Embryonic facial prominence (tissue), 1 donor: Measurements from ENCODE around the gene MAML1.
A peak's percentile ranks its signal among the peaks of the same experiment; 100 is the strongest.
"Not testable (repeated sequence)": the region's sequence is repeated elsewhere in the genome, so short reads cannot be mapped to it uniquely, and the experiment has no call there.

ENCODE experiments used
- DNase-seq: peaks from one replicate; pipeline ENCODE4 v3.0.0-alpha.2; 2016; ENCODE audit errors: extremely low spot score

The MAML1 gene

DNA sequence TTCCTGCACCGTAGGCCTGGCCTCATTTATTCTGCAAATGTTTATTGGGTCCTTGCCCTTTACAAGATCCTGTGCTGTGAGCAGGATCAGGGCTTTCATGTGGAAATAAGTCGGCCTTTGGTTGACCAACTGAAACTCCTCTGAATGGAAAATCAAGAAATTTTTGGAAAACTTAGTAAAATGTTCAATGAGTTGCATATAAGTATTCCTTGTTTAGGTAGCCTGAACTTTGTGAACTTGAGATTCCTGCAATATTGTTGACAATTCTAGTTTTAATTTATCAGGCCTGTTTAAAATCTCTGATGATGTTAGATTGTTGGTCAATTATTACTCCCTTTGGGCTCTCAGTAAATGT lies 1.1 kb downstream of the MAML1 start:
- no peak for DNase-seq

DNA sequence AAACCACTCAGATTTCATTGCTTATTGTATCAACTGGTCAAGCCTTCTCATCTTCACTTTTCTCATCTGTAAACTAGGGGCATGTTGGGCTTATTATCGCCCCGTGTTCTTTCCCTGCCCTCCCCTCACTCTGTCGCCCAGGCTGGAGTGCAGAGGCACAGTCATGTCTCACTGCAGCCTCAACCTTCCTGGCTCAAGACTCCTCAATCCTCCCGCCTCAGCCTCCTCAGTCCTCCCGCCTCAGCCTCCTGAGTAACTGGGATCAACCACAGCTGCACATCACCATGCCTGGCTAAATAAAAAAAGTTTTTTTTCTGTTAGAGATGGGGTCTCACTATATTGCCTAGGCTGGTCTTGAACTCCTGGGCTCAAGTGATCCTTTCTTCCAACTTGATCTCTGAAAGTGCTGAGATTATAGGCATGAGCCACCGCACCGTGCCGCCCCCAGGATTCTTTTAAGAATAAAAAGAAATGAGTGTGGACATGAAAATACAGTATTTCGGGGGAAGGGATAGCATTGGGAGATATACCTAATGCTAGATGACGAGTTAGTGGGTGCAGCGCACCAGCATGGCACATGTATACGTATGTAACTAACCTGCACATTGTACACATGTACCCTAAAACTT lies 2.0 kb downstream of the MAML1 start:
- no peak for DNase-seq

DNA sequence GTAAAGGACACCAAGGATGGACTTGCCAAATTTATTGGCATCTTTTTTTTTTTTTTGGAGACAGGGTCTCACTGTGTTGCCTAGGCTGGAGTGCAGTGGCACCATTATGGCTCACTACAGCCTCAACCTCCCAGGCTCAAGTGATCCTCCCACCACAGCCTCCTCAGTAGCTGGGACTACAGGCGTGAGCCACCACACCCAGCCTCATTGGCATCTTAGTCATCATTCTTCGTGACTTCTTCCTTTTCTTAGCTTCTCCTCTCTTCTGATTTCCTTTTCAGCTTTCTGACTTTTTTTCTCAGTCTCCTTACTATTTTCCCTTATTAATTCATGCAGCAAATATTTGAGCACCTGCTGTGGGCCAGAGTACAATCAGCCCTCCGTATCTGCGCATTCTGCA lies 6.1 kb downstream of the MAML1 start:
- DNase-seq = no peak

DNA sequence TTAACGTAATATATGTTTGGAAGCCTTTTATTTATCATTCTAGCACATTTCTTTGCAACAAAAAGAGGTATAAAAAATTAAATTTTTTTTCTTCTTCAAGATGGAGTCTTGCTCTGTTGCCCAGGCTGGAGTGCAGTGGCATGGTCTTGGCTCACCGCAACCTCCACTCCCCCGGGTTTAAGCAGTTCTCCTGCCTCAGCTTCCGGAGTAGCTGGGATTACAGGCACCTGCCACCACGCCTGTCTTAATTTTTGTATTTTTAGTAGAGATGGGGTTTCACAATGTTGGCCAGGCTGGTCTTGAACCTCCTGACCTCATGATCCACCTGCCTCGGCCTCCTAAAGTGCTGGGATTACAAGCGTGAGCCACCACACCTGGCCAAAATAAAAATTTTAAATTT lies 11.5 kb downstream of the MAML1 start:
- DNase-seq = not testable (repeated sequence)

DNA sequence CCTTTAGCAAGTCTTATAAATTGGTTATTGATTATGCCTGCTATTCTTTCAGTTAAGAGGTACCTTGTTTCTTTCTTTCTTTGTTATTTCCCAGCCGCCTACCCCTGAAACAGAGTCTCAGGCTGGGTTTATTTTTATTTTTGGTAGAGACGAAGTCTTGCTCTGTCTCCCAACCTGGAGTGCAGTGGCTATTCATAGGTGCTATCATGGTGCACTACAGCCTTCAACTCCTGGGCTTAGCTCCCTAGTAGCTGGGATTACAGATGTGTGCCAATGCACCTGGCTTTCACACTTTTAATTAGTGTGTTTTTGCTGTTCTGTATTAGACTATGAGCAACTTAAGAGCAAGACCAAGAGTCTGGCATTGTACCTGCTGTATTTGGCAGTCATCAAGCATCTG lies 14.2 kb downstream of the MAML1 start:
- DNase-seq = no peak

DNA sequence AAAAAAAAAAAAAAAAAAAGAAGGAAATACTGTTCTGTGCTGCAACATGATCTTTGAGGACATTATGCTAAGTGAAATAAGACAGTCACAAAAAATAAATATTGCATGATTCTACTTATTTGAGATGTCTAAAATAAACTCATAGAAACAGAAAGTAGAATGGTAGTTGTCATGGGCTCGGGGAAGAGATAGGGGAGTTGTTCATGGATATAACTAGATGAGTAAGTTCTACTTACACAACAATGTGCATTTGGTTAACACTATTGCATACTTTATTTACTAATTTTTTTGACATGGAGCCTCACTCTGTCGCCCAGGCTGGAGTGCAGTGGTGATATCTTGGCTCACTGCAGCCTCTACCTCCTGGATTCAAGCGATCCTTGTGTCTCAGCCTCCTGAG lies 15.2 kb downstream of the MAML1 start:
- no peak for DNase-seq

GRCh38 chr5:179749857-179750508 lies 17.4 kb downstream of the MAML1 start:
- DNase-seq = no peak

GRCh38 chr5:179753971-179754370 lies 21.3 kb downstream of the MAML1 start:
- DNase-seq = no peak

DNA sequence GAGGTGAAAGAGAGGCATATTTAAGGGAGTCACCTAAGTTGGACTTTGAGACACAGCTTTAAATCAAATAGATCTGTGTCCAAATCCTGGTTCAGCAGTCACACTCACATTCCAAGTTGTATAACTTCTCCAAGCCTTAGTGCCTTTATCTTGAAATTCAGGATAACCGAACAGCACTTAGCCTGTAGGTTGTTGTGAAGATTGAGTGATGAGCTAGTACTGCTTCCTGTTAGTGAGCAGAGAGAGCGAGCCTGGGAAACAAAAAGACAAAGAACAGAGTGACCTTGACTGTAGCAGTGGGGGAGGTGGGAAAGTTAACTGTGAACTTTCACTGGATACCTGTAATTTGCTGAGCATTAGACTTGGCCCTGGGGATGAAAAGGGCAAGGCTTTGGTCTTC lies 22.4 kb downstream of the MAML1 start:
- no peak for DNase-seq

DNA sequence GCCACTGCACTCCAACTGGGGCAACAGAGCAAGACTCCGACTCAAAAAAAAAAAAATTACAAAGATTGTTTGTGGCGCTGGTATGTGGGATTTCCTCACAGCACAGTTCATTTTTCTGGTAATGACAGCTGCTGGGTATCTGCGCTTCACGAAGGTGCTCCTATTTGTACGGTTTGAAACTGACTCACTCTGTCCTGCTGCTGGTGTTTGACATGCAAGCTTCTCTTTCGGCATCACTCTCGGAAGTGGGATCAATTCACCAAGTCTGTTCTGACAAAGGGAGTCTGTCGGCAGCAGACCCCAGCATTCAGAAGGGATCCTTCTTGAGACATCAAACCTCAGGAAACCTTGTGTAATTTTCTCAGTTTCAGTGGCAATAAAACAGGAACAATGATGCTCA lies 26.3 kb downstream of the MAML1 start:
- no peak for DNase-seq

DNA sequence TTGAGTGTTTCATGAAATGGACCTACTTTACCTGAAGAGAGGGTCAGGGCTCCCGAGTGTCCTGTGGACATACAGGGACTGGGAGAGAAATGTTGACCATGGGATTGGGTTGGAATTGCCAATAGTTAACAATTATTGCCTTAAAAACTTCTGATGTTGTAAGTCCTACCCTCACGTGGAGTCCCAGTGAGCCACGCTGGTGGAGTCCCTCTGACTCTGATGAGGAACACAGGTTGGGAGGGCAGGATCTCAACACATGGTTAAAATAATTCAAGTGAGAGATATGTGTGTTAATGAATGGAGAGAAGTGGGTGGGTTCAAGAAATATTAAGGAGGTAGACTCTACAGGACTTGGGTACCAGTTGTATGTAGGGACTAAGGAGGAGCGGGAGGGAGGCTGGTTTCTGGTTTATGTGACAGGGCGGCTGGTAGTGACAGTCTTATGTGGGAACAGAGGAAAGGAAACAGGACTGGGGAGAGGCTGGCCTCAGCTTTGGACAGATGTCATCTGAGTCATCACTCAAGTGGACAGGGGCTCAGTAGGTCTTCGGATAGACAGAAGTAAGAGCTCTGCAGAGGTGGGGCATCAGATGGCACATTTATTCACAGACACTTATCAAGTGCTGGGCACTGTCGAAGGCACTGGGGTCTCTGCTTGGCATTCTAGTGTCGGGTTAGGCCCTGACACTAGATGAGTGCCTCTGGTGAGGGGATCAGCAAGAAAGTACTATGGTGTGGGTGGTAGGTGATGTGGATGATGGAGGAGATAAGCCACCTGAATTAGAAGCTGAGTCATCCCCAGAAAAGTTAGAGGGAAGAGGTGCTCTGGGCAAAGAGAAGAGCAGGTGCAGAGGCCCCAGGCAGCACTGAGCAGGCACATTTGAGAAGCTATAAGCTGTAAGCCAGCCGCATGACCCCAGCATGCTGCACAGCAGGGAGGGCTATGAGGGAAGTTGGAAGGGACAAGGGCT lies 27.2 kb downstream of the MAML1 start:
- no peak for DNase-seq

GRCh38 chr5:179762079-179762780 lies 29.6 kb downstream of the MAML1 start:
- DNase-seq = no peak

DNA sequence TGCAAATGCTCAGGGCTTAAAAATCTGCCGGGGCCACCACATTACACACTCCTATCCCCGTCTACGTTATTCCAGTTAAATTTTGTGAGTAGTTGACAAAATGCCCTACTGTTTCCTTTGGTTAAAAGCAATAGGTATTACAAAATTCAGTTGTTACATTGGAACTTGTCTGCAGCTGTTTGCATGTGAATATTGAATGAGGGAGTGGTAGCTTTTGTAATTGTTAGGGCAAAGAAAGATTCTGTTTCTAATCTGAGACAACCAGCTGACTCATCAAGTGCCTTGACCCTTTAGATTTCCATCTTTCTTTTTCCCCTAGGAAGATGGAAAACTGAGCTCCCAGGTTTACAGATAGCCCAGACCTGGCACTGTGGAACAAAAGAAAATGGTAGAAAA lies 30.2 kb downstream of the MAML1 start:
- no peak for DNase-seq

DNA sequence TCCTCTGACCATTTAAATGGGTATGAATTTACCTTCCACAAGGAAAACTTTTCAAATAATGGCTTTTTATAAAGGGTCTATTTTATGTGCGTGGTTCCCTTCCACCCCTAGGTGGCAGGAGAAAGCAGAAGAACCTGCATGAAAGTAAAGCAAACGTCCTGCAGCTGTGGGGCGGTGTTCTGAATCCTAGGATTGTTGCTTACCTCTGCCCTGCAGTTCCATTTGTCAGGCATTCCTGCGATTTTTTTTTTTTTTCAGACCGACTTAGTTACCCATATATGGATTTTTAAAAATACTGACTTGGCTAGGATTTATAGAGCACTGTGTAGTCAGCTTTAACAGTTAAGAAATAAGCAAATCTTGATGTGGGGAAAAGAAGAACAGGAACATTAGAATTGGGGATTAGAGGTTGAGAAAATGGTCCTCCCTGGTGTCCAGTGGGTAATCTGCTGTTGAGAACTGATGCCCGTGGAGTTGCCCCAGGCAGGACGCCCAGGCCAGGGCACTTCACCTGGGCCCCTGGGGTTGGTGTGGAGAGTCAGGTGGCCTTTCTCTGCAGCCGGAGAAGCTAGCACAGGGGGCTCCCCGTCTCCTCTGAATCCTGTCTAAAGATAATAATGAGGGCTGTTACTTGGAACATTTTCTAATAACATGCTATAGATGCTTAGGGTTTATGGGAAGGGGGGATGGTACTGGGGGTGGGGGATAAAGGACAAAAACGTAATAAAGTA lies 30.8 kb downstream of the MAML1 start:
- DNase-seq = peak; percentile 56

DNA sequence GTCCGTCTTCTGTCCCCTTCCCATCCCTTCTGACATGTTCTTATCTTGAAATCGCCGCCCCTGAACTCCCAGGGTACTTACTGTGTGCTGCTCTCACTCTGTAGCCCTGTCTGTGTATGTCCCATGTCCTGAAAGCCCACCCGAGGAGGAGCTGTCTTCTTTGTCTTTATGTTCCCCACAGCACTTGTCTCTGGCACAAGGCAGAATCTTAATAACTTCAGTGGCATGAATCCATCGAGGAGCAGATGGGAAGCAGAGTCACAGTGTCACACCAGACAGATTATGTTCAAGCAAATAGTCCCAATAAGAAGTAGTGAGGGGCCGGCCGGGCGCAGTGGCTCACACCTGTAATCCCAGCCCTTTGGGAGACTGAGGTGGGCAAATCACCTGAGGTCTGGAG lies 31.4 kb downstream of the MAML1 start:
- no peak for DNase-seq

- DNase-seq = no peak
Measured at GRCh38 chr5:179765400-179765799, 32.8 kb downstream of the MAML1 start.

GRCh38 chr5:179766021-179766725 lies 33.6 kb downstream of the MAML1 start:
- DNase-seq = no peak

DNA sequence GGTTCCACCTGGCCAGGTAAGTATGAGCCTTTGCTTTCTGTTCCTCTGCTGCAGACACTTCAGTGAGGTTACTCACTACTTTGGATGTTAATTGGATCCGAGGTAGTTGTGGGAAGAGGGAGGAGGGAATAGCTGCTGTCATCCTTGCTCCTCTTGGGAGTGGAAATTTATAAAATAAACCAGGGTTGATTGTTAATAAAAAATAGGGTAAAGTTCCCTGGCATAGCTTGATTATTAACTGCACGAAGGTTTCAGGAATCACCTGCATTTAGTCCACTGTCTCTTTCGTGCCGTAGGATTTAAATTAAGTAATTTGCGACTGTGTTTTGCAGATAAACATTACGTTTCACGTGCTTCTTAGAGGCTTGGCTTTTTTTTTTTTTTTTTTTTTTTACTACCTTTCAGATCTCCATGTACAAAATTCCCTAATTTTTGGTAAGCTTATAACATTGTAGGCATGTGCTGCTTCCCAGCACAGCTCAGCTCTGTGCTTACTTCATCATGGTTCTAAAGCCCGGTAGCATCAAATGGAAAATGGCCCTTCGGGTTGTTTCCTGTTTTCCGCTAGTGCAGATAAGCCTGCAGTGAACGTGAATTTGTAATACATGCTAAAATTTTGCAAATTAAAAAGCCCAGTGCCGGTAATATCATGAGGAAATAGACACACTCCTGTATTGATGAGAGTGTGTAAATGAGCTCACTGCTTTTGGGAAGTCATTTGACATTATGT lies 34.3 kb downstream of the MAML1 start:
- no peak for DNase-seq

GRCh38 chr5:179767496-179768100 lies 35.0 kb downstream of the MAML1 start:
- DNase-seq = no peak
